Measurements from ENCODE around the gene PRR14.
A peak's percentile ranks its signal among the peaks of the same experiment; 100 is the strongest.

Gene PRR14

DNA sequence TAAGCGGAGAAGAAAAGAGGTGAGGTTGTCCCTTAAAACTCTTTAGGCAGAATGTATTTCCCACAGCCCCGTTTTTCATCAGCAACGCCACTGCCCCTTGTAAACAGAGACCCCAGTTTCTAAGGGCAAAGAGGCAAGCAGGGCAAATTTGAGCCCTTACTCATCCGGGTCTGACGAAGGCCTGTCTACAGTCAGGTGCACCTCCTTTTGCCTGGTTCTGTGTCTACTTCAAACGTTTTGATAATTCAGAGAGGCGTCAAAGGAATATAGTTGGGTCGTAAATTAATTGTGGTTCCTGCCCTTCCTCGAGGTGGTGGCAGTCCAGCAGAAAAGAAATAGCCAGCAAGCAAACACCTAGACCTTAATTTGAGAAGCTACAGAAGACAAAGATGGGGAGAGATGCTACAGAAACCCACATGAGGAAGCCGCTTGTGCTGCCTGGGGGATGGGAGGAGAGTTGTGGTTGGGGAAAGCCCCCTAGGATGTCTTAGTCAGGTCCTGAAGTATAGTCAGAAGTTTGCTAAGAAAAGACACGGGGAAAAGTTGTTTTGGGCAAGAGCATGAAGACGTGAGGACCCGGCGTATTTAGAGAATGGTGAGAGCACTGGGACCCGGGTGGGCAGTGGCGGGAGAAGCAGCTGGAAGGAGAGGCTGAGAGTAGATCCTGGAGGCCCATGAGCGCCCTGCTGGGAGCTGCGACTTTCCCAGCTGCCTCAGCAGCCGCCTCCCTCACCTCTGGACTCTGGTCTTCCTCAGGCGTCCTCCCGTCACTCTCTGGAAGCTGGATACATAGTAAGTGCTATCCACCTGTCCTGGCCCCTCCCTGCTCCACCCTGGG lies 9.9 kb downstream of the PRR14 start:
- peak; percentile 86 for DNase-seq

DNA sequence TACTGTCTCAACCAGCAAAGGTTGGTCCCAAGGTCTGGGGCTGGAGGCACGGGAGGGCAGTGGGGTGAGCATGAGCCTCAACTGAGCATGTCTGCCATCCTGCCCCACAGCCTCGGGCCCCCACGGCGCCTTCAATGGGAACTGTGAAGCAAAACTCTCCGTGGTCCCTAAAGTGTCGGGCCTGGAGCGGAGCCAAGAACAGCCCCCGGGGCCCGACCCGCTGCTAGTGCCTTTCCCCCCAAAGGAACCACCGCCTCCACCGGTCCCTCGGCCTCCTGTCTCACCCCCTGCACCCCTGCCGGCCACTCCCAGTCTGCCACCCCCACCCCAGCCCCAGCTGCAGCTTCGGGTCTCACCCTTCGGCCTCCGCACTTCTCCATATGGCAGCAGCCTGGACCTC lies 11.7 kb downstream of the PRR14 start:
- DNase-seq = no peak

DNA sequence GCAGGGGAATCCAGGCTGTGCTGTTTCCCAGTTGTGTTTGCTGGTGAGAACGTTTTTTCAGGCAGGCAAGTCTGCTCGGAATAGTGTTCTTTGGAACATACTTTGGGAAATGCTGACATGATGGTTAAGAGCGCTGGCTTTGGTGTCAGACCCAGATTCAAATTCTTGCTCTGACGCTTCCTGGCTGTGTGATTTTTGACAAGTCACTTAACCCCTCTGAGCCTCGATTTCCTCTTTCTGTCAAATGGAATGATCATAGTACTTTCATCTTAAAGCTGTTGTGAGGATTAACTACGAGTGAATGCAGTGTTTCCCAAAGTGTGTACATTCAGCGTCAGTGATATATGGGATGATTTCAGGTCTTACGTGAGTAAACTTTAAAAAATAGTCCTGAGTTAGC lies 12.3 kb downstream of the PRR14 start:
- no peak for DNase-seq

DNA sequence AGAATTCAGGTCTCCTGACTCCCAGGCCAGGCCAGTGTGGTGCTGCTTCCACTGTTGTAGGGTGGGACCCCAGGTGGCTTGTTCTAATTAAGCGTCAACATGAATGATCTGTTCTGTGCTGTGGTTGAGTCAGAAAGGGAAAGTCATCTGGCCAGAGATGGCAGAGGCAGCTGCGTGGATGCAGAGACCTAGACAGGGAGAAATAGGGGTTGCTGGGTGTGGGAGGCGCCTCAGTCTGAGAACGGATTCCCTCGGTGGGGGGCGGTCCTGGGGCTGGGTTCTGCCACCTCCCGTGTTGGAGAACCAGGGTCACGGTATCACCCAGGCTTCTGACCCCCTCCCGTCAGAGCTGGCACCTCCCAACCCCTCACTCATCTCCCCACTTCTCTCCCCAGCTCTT lies 13.1 kb downstream of the PRR14 start:
- no peak for DNase-seq

DNA sequence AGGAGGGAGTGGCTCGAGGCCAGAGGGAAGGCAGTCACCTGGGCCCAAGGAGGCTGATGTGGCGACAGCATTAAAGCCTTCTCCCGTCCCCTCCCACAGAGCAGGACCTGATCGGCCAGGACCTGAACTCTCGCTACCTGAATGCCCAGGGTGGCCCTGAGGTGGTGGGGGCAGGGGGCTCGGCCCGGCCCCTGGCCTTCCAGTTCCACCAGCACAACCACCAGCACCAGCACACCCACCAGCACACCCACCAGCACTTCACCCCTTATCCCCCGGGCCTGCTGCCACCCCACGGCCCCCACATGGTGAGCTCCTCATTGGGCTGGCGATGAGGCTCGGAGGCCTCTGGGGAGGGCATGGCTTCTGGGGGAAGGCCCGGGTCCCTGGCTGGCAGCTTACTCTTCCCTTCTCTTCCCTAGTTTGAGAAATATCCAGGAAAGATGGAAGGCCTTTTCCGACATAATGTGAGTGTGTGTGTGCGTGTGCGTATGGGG lies 13.9 kb downstream of the PRR14 start:
- DNase-seq = no peak

DNA sequence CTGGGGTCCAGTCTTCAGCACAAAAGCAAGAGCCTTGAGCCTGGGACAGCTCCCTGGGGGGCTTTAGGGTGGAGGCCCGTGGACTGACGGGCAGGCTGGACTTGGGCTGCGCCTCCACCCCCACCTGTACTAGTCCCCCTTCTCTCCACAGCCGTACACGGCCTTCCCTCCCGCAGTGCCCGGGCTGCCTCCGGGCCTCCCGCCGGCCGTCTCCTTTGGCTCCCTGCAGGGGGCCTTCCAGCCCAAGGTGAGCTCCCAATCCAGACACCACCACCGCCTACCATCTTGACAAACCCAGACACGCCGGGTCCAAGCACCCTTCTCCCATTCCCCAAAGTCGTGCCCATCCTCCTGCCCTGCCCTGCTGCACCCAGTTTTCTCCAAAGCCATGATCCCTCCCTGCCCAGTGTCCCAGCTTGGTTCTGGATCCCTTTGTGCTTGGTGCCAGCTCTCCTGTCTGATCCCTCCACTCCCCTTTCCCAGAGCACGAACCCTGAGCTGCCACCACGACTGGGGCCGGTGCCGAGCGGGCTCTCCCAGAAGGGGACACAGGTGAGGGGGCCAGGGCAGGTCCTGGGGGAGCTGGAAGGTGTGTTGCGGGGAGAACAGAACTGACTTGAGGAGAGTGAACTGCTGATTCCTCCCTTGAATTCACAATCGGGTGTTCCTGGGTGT lies 14.5 kb downstream of the PRR14 start:
- DNase-seq = no peak

DNA sequence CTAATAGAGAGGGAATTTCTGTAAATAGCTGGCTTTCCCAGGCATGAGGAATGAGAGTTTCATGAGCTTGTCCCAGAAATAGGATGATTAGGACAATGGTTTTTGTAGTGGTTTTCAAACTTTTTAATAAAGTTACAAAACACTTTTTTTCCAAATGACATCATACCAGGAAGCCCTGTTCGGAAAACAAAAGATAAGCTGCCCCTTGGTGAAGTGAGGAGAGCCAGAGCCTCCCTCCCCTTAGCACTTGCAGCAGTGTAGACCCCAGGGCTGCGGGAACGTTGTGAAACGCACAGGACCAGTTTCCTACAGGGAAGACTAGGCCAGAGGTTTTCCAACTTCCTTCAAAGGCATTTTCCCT lies 15.1 kb downstream of the PRR14 start:
- DNase-seq = no peak

DNA sequence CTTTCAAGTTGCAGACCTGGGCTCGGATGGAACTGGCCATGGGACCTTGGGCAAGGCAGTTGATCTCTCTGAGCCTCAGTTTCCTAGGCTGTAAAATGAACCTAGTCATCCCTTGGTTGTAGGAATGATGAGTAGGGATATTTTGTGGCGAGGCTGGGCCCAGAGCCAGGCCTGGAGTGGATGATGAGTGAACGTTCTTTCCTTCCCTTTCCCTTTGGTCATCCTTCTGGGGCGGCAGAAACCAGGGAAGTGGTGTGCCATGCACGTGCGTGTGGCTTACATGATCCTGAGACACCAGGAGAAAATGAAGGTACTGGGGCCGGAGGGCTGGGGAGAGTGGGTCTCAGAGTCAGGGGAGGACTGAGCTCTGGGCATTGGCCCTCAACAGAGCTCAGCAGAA lies 15.9 kb downstream of the PRR14 start:
- DNase-seq = no peak

DNA sequence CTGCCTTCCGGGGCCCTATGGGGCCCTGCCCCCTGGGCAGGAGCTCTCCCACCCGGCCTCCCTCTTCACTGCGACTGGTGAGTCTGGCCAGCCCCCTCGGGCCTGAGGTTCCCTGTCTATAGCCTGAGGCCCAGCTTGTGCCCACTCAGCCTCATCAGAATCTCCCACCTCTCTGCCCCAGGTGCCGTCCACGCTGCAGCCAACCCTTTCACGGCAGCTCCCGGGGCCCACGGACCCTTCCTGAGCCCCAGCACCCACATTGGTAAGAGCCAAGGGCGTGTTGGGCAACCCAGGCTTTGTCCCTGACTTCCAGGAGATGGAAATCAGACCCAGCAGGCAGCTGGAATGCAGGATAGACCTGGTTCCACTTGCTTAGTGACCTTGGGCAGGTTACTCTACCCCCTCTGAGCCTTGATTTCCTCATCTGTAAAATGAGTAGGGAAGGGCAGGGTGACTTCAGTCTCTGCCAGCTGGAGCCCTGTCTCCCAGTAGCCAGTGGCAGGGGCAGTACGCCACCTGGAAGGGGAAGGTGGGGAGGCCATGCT lies 16.7 kb downstream of the PRR14 start:
- DNase-seq = no peak

DNA sequence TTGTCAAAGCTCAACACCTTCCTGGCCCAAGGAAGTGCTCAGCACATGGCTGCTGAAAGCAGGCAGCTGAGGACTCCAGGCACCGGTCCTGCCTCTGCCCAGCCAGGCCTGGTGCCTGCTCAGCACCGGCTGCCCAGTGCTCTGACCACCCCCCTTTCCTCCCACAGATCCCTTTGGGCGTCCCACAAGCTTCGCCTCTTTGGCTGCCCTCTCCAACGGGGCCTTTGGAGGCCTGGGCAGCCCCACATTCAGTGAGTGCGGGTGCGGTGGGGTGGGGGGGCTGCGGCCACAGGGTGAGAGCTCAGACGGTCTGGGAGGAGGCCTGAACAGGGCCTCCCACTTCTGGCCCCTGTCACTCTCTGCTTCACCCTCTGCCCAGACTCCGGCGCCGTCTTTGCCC lies 17.6 kb downstream of the PRR14 start:
- no peak for DNase-seq

DNA sequence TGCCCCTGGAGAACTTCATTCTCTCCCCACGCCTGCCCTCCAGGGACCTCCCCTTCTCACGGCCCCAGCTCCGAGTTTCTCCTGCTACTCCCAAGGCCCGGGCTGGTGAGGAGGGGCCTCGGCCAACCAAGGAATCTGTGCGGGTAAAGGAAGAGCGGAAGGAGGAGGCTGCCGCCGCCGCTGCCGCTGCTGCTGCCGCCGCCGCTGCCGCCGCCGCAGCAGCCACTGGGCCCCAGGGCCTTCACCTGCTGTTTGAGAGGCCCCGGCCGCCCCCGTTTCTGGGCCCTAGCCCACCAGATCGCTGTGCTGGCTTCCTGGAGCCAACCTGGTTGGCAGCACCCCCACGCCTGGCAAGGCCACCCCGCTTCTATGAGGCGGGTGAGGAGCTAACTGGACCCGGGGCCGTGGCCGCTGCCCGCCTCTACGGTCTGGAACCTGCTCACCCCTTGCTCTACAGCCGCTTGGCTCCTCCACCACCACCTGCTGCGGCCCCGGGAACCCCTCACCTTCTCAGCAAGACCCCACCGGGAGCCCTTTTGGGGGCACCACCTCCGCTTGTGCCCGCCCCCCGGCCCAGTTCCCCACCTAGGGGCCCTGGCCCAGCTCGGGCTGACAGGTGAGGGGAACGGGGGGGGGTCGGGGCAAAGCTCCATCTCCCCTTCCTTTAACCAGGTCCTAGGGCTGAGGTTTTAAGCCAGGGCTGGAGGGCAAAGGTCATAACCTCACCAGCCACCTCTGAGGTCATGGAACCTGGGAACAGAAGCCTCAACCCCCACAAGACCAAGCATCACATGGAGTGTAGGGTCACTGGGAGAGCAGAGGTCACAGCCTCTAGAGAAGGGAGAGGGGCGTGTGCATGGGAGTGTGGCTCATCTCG lies 18.5 kb downstream of the PRR14 start:
- DNase-seq = no peak

DNA sequence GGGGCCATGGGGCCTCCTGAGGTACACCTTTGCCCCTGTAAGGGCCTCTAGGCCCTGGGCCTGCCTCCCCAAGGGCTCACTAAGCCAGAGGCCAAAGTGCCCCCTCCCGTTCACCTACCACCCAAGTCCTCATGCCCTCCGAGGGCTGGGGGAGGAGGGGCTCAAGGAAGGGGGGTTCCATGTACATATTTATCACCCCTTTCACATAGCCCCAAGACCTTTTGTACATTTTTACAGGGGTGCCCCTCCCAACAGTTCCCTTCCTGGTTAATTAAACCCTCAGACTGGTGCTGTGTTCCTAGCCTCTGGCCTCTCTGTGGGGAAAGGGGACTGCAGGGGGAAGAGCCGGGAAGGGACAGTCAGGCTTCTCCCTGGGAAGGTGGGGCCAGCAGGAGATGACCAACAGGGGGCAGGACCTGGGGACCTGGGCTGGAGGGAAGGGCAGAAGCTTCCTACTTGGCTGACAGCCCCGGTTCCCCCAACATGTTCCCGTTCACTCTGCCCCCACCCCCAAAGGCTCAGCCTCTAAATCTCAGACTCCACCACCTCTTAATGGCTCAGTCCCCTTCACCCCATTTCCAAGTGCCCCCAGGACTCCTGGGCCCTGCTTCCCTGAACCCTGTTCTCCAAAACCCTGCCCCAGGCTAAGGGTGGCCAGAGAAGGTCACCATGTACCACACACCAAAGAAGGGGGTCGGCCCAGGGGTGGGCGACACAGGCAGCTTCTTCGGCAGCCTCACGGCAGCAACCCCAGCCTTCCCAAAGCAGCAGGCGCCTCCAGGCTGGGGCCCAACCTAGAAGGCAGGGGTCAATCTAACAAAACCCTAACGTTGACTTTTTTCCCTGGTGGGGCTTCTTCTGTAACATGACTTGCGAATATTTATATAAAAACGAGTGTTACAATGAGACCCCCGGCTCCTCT lies 19.4 kb downstream of the PRR14 start:
- DNase-seq = no peak

DNA sequence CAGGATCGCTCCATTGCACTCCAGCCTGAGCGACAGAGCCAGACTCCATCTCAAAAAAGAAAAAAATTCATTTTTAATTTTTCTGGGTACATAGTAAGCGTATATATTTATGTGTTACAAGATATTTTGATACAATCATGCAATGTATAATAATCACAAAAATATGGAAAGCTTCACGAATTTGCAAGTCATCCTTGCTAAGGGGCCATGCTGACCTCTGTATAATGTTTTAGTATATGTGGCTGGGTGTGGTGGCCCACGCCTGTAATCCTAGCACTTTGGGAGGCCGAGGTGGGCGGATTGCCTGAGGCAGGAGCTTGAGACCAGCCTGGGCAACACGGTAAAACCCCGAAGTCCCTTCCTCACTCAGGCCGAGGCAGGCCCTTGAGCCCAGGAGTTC lies 24.4 kb downstream of the PRR14 start:
- no peak for DNase-seq

DNA sequence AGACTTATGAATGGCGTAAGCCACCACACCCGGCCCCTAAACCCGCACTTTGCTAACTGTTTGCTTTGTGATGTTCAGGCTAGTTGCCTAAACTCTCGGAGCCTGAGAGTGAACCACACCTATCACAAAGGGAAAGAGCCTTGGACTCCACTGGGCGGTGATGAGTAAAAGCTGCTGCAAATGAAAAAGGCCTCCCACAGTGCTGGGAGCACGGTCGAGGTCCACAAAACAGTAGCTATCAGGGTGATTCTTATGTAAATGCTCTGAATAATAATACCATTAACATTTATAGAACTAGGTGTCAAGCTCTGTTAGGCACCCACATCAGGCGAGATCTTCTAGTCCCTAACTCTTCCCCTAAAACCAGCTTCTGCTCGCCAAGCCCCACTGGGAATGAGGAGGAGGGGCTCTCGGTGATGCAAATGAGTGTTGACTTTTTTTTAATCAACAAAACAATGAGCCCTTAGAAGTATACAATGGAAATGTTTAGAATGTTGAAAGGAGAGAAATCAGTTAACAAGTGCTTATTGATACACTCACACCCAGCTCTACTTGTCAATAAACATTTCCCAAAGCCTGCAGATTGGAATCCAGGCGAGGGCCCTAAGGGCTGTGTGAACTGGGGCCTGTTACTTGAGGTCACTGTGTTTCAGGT lies 27.3 kb downstream of the PRR14 start:
- DNase-seq = no peak

DNA sequence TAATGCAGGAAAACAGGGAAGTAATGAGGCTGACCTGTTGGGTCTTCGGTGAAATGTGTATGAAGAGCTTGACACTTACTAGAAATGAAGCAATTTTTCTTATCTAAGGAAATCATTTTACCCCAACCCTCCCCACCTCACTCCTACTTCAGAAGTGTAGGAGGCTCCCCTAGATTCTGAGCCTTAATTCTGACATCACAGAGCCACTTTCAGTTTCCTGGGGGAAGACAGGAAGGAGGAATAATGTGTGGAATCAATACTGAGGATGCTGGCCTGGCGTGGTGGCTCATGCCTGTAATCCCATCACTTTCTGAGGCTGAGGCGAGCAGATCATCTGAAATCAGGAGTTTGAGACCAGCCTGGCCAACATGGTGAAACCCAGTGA lies 27.8 kb downstream of the PRR14 start:
- DNase-seq = no peak

DNA sequence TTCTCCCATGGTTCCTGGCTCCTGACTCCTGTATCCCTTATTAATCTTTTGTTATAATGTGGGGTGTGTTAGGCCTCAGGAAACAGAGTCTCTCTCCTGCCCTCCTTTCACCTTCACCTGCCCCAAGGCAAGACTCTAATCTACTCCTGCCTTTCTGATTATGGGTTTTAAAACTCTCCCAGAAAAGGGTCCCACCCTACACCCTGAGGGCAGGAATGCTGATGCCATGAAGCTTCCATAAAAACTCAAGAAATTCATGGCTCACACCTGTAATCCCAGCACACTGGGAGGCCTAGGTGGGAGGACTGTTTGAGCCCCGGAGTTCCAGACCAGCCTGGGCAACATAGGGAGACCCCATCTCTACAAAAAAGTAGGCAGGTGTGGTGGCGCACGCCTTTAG lies 29.6 kb downstream of the PRR14 start:
- no peak for DNase-seq

DNA sequence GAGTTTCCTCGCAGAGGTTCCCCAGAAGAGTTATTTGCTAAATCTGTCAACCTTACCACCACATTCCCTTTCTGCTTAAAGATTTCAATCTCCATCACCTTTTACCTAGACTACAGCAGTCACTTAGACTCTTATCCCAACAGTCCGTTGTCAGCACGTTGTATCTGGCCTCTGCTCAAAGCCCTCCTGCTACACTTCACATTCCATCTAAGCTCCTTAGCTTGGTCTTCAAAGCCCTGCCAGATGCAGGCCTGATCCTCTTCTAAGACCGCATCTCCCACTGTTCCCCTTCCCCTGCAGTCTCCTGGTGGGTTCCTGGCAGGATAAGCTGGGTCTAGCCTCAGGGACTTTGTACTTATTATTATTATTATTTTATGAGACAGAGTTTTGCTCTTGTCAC lies 37.9 kb downstream of the PRR14 start:
- DNase-seq = no peak

DNA sequence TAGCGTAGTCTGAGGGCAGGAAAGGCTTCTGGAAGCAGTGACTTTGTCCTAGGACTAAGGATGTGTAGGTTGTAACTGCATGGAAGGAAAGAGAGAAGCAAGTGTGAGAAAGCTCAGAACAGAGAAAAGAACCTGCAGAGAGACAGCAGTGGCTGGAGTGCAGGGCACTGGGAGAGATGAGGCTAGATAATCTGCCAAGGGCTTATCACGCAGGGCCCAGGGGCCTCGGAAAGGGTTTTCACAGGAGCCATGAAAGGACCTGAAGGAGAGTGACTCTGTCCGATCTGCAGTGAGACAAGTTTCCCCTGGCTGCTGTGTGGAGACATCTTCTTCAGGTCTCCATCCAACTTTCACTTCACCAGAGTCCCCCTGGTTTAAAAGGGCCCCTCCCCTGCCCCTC lies 41.1 kb downstream of the PRR14 start:
- DNase-seq = no peak

DNA sequence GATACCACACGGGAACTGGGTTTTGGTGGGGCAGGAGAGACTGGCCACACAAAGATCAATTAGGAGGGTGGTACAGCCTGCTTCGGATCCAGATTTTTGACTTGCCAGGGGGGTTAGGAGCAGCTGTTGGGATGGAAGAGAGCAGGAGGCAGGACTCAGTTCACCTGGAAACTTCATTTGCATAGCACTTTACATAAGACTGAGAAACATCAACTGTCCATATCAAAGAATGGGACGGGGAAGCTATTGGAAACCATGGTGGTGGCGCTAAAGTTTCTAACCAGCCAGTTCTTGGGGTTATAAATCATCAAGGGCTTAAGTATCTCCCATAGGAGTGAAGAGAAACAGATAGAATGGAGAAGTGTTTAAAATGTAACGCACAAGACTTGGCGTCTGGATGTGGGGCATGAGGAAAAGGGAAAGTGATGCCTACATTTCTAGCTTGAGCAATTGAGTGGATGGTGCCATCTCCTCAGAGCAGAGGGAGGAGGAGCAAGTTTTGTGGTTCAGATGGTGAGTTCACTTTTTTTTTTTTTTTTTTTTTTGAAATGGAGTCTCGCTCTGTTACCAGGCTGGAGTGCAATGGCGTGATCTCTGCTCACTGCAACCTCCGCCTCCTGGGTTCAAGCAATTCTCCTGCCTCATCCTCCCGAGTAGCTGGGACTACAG lies 41.8 kb downstream of the PRR14 start:
- DNase-seq = no peak

DNA sequence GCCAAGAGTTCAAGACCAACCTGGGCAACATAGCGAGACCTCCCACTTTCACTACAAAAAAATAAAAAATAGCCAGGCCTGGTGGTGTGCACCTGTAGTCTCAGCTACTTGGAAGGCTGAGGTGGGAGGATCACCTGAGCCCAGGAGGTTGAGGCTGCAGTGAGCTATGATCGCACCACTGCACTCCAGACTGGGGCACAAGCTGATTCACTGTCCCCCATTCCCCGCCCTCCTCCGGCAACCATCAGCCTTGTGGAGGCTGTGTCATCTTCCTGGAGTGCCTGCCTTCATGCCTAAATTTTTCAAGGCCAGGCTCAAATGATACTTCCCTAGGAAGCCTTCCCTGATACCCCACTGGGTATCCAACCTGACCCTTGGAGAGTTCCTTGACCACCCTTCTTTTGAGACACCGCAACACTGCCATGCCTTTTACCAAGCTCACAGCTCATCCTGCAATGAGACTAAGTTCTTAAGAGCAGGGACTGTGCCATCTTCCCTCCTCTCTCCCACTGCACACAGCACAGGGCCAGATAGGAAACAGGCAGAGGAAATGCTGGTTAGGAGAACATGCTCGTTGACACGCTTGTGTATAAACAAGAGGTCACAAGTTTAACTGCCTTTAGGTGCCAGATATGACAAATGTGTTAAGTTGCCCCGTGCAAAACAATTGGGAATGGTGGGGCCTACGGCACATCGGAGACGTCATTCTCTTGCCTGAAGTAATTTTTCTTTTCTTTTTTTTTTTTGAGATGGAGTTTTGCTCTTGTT lies 44.4 kb downstream of the PRR14 start:
- no peak for DNase-seq
